Stimulated activated CD4-positive, alpha-beta T cell treated with anti-CD3 and anti-CD28 coated beads, TNF-alpha, amount 100 ng/mL, for 1 hour (primary cell): ENCODE measurements around the gene GPC4.

Experiments used
- DNase-seq, 3 donors: peaks; one replicate each; pipeline ENCODE4 v3.0.0-alpha.2; 2020; ENCODE audit warnings: low read depth in 3 of 3, low spot score in 1 of 3

GPC4 gene

DNA sequence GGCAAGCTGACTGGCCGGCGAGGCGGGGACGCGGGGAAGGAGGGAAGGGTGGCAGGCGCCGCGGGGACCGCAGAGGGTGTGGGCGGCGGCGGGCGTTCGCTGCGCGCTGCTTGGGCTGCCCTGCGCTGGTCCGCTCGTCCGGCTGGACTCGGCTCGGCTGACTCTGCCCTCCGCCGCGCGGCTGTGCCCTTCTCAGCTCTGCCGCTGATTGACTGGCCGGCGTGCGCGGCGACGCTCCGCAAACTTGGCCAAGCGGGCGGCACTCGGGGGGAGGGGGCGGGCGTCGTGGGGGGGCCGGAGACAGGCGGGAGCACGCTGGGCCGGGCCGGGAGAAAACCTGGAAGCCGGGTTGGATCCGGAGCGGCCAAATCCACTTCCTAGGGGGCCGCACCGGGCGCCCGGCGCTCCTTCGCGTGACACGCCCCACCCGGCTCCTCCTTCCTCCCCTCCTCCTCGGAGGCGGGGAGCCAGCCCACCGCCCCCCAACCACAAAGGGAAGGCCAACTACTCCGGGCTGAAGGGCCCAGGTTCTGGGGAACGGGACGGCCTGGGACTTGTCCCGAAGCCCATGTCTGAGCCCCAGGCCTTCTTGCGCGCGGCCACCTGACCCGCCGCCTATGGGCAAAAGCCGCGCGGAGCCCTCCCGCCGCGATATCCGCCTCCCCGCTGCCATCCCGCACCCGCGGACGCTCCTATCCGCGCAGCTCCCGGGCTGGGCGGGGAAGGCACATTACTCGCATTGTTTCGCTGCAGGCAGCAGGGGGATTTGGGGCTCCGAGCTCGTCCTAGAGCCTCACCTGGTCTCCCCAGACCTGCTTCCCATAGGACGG is at the start of gene GPC4:
GPC4 (minus strand) TSS at position 214 of the 830 bp plus-strand sequence. CDS start 524 bp downstream, outside the sequence.
- DNase-seq, result no peak

DNA sequence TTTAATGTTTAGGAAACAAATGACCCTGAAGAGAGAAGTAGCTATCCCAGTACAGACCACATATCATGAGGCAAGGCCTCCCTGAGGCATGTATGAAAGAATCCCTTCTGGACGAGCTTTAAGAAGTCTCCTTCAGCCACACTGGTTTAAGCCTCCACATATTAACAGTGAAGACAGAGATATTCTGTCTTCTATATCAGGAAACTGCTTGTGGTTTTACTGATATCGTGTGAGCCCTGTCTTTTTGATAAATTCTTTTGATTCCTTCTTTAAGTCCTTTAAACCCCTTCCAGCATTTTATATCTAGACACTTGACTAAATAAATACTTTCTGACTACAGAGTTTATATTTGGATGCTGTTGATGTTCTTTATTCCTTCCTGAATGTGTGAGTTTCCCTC is 45.9 kb upstream of the GPC4 start:
- DNase-seq, result no peak

DNA sequence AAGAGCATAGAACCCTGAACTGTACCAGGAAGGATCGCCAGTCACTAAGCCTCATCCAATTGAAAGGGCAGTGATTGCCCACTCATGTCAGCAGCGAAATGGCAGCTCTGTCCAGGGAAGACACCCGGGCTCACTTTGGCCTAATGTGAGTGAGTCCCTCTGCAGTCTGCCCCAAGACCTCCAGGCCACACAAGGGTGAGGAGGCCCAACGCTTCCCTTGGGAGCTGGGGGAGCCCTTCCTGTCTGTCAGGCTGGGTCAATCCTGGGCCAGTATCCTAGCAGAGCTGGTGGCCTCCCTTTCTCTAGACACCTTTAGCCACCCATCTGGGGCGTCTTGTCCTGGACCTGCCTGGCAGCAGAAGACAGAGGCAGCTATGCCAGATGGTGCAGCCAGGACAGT is 39.6 kb upstream of the GPC4 start:
- no peak for DNase-seq

DNA sequence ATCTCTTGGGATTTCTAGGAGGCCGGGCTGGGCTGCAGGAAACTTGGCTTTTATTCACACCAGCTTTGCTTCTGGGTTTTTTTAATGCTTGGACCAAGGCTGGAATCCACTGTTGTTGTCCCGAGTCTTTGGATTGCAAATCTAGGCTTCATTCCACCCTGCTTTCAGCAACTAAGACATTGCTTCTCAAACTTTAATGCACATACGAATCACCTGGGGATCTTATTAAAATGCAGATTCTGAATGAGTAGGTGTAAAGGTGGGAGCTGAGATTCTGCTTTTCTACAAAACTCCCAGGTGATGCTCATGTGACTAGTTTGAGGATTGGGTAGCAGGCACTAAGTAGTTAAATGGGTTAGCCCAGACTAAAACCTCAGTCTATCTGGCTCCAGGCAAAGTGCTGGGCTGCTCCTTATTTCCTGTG is 39.2 kb upstream of the GPC4 start:
- DNase-seq, result no peak

DNA sequence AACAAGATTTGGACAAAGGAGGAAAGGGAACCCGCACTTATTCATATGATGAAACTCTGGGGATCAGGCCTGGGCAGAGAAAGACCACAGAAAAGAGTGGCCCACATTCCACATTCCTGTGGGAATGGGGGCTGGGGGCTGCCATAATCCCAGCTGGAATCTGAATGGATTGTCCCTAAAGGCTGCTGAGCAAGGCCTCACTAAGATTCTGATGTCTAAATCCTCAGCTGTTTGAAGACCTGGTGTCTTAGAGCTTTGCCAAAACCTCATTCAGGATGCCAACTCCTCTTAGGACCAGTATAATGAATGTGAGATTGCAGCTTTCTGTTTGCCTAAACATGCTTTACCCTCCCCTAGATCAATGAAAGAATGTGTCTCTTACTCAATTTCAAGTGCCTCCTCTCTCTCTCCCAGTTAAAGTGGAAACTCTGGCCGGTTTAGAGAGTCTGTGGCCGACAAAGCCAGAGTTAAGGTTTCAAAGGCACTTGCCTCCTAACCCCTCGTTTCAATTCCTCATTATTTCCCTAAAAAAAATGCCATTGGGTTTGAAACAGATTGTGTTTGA is 33.3 kb upstream of the GPC4 start:
- no peak for DNase-seq

DNA sequence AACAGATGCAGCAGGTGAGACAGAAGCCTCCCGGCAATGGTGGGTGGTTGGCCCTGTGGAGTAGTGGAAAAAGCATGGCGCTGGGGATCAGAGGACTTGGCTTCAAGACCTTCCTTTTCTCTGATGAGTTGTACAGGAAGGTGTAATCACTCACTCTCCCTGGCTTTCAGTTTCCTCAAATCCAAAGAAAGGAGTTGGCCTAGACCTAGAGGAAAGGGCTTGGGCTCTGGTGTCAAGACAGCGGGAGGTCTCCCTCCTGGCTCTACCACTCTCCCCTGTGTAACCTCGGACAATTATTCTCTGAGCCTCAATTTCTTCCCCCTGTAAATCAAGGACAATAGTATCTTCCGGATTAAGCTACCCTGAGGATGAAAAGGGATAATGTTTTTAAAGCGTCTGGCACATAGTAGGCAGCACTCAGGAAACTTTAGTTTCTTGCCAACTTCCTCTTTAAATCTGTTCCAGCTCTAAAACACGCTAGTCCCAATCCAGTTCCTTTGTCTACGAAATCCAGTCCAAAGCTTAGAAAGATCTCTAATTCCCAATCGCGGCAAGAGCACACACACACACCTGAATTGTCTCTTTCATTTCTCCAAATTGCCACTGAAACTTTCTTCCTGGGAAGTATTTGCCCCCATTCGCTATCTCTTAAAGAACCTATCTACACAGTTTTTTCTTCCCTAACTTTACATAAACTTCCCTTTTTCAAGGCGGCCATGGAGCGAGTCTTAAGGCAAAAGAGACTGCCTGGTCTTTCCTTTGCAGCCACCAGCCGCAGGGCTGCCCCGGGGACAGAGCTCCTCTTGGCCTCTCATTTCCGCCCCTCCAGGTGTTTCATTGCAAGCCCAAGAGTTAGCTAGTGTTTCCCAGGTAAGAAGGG is 29.9 kb upstream of the GPC4 start:
- no peak for DNase-seq

DNA sequence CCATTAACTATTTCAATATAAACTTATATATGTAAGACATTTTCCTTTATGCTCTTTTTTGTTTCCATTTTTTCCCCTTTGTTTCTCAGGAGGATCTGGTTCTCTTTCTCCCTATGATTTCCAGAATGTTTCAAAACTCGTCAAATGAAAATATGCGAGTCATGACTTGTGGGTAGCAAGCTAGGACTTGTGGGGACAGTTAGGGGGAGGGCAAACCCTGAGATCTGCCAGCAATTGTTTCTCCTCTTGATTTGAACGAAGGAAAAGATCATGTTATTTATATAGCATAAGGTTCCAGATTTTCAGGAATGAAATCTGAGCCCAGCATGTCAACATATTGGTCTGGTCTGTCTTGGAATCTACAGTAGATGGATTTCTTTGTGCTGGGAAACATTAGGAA is 28.9 kb upstream of the GPC4 start:
- DNase-seq, result no peak

DNA sequence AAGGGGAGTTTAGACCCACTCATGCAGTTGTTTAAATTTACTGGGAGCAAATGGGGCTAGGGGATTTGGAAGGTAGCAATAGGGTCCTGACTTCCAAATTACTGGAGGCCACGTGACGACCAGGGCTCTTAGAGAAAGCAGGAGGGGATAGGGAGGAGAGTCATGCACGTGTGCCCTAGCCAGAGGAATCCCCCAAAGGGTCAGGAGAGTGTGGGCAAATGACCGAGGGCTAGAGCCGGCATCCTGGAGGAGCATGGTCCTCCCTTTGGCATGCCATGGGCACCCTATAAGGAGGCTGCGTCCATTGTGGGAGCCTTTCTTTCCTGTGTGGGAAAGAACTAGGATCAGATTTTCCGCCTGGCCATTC is 25.5 kb upstream of the GPC4 start:
- no peak for DNase-seq

DNA sequence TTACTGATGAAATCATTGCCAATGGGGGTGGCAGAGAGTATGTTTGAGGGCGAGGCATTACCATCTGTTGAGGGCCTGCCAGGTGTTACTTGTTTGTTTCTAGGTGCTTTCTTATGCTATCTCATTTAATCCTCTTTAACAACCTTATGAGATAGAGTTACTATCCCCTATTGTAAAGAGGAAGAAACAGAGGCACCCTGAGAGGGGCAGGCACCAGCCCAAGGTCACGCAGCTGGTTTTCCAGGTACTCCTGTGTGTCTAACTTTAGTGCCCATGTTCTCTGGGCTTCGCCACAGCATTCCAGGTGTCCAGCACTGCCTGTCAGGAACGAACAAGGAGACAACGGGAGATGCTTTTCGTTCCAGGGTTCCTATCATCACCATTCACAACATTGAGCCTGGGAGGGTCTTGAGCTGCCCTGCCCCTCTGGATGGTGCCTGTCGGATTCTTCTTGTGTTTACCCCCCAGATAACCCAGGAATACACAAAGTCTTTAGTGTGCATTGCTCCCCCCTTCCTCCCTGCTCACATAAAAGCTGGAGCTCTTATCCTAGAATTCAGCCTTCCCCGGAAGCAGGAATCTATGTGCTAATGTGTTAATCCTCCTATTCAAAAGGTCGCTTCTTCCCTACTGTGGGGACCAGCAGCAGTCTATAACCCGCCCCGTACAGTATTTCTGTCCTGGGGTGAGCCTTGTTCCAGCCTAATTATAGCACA is 24.9 kb upstream of the GPC4 start:
- no peak for DNase-seq

DNA sequence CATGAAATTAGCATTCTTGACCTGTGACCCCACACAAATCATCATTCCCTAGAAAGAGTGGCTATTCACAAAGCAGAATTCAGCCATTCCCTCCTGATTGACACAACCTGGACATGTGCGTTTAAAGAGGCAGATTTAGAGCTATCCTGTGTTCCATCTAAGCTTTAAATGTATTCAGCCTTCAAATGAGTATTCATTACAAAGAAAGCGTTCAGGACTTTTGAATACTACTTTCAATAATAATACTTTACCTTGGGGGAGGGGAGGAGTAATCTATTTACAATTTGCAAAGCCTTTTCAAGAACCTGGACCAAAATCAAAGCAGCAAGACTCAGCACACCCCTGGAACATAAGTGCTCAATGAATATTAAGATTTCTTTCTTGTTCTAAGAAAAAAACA is 22.5 kb upstream of the GPC4 start:
- no peak for DNase-seq

DNA sequence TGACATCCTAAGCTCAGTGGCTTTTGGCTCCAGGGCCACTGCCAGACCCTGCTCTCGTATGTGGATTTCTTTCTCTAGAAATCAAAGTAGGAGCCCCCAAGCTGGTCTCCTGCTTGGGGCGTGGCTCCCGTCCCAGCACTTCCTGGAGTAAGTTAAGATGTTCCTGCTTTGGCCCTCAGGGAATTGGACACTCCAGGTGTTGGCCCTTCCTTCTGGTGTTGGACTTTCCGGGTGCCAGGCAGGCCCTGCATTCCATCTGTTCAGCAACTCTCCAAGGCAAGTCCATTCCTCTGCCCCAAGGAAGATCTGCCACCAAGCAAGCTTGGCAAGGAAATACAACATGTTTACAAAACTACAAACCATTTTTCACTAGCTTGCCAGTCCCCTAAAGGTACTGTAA is 22.1 kb upstream of the GPC4 start:
- no peak for DNase-seq

DNA sequence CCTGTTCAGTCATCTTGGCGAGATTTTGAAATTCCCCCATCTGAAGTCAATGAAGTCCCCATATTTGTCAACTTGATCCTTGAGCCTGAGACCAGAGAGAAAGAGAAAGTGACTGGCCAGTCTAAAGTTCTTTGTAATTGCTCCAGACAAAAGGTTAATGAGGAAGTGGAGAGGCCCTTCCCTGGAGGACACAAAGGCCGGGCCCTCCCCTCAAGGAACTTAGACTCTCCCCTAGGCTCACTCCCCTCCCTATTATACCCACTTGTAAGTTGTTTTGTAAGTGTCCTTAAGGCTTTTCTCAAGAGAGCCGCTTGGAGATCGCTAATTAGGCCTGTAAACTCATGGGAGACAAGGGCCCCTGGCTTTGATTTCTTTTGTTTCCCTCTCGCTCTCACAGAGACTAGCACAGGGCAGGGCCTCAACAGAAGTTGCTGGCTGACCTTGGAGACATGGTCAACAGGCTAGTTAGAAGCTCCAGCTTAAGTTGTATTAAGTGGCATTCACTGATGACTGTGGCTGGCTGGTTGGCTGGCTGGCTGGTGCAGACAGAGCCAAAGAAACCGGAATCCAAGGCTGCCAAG is 20.3 kb upstream of the GPC4 start:
- no peak for DNase-seq

DNA sequence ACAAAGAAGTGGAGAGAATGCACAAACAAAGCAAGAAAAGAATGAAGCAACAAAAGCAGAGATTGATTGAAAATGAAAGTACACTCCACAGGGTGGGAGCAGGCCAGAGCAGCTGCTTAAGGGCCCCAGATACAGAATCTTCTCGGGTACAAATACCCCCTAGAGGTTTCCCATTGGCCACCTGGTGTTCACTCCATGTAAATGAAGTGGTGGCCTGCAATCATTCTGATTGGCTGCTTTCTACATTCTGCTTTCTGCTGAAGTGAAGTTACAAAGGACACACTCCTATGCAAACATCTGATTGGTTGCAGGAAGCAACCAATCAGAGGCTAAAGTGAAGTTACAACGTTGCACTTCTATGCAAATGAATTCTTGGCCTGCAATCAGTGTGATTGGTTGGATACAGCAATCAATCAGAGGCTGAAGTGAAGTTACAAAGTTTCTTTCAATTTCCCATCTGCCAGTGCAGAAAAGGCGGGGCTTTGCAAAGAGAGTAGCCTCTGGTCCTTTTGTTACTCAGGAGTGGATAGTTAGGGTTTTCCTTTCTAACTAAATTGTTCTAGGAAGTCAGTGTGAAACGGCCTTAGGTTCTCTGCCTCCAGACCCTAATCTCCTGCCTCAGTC is 19.0 kb upstream of the GPC4 start:
- no peak for DNase-seq

DNA sequence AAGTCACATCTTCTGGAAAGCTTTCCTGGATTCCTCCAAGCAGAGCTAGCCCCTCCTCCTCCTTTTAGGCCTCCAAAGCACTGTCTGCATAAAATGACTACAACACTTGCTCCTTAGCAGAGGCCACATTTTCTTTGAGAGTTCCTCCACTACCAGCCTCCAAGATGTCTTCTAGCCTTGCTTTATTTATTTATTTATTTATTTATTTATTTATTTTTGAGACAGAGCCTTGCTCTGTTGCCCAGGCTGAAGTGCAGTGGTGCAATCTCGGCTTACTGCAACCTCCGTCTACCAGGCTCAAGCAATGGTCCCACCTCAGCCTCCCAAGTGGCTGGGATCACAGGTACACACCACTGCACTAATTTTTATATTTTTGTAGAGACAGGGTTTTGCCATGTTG is 4.6 kb upstream of the GPC4 start:
- DNase-seq, result no peak

DNA sequence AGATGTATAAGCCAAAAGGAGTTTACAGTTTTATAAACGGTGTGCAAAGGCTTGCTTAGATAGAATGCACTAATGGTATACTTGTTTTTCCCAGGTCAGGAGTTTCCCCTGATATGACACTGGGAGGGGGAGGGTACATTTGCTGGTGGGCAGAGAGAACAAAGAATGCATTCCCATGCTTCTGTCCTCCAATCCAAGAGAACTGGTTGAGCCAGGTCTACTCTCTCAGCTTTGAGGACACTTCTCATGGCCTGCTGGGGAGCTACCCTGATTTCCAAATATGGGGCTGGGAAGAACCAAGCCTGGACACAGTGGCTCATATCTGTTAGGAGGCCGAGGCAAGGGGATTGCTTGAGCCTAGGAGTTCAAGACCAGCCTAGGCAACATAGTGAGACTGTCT is 3.3 kb upstream of the GPC4 start:
- no peak for DNase-seq

DNA sequence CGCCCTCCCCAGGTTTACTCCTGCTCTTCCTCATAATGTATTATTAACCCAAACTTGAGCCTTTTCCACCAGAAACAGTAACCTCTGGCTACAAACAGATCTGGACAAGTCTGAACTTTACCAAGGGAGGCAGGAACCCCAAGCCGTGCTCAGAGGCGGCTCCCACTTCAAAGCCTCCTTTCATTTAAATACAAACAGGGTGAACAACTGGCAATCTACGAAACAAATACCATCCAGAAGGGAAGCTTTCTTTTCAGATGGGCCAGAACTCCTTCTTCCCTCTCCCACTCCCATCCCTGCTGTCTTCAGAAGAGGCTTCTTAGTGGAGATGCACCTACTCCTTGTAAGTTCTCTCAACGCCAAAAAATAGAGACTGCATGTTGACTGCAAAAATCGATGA is 2.1 kb upstream of the GPC4 start:
- no peak for DNase-seq

DNA sequence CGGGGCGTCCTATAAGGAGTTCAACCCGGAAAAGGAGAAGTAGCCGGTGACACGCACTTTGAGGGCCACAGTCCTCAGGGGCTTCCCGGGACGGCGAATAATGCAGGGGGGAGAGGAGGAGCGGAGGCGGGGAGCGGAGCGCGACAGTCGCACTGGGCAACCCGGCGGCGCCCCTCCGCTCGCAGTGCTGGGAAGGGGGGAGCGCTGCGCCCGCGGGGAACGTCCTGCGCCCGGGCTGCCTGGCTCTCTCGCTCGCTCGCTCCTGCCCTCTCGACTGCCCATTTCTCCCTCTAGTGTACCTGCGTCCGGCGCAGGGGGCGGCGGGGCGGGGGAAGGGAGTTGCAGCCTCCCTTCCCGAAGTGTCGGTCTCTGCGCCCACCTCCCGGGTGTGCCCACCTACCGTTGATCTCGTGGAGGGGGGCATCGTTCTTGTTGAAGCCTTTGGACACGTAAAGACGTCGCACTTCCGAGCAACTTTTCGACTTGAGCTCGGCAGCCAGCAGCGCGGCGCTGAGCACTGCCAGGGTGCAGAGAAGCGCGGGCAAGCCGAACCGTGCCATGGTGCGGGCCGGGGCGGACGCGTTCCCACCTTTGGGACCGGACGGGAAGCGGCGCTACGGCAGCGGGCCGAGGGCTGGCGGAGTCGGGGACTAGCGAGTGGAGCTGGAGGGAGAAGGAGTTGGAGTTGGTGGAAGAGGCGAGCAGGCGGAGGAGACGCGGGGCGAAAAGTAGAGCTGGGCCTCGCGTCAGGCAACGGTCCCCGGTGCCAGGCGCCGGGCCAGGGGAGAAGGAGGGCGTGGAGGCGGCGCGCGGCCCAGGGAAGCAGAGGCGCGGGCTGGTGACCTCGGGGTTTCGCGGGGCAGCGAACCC is 648 bp downstream of the GPC4 start:
- no peak for DNase-seq

DNA sequence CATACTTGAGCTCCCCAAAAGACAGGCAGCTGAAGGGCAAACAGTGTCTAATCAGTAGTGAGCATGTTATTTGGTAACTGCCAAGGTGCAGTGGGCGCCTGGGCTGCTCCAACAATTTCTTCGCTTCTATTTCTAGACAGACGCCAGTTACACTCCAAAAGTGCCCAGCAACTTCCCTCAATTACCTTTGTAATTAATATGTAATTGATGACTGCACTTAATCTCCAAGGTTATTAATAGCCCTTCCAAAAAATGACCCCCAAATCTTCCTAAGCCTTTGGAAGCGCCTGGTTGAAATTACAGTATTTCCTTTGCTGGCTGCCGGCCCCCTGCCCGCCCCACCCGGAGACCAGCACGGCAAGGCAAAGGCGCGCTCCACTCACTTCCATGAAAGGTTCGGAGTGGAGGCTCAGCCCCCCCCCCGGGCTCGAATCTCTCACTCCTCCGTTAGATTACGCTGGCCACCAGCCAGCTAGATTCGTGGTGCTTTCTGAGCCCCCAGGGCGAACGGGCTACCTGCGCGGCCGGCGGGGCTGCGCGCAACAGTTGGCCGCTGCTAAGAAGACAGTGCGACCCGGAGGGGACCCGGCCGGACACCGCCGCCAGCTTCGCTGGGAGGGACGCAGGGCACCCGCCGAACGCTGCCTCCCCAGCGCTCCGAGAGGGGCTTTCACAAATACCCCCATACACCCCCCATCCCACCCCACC is 1.9 kb downstream of the GPC4 start:
- DNase-seq, result no peak

DNA sequence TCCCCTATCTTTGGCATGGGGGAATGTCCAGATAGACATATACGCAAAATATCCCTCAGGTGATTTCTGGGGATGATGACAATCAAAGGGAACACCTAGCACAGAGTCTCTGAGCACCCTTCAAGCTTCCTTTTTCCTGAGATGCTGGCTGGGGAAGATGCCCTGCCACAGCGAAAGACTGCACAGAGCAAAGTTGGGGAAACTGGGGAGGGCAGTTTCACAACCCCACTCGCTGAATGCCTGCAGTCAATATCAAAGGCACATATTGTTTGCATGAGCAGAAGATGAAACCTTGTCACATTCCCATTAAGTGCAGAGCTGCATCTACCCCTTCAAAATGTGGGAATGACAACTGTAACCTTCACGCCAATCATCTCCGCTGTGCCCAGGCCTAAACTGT is 2.6 kb downstream of the GPC4 start:
- DNase-seq, result no peak
